Liver (tissue), 9 donors: ENCODE results near the gene GABRE. TPM values are rescaled to one million over a fixed set of nuclear protein-coding genes. Genes with fewer than 3 reads are reported as not detected.

ENCODE experiments used
- DNase-seq: peaks from one replicate; pipeline ENCODE4 v3.0.0-alpha.2; 2017; ENCODE audit warnings: low spot score
- H3K27ac ChIP-seq, 2 donors: one replicate each; pipeline ENCODE4 v1.7.0; 2013; ENCODE audit warnings: inconsistent platforms in 2 of 2, low read length in 2 of 2, control low read depth in 1 of 2, low read depth in 1 of 2, mild to moderate bottlenecking in 1 of 2
- H3K27me3 ChIP-seq, 4 donors: one replicate each; pipeline versions ENCODE4 v1.6.1 to v1.7.0; 2013; ENCODE audit warnings: low read length in 3 of 4, inconsistent platforms in 1 of 4, mild to moderate bottlenecking in 1 of 4, moderate library complexity in 1 of 4; ENCODE audit not compliant: control insufficient read depth in 4 of 4, insufficient read depth in 4 of 4
- H3K36me3 ChIP-seq, 4 donors: one replicate each; pipeline versions ENCODE4 v1.6.1 to v1.7.0; 2013; ENCODE audit warnings: low read length in 3 of 4, mild to moderate bottlenecking in 3 of 4, low read depth in 1 of 4, moderate library complexity in 1 of 4; ENCODE audit not compliant: control insufficient read depth in 4 of 4, insufficient read depth in 3 of 4
- H3K4me1 ChIP-seq, 4 donors: one replicate each; pipeline versions ENCODE4 v1.6.1 to v1.7.0; 2013; ENCODE audit warnings: low read length in 3 of 4, mild to moderate bottlenecking in 3 of 4, moderate library complexity in 1 of 4; ENCODE audit not compliant: control insufficient read depth in 4 of 4, insufficient read depth in 4 of 4
- H3K4me3 ChIP-seq, 3 donors: one replicate each; pipeline versions ENCODE4 v1.6.1 to v1.7.0; 2013; ENCODE audit warnings: low read length in 3 of 3, control low read depth in 1 of 3, low read depth in 1 of 3, mild to moderate bottlenecking in 1 of 3
- H3K9ac ChIP-seq, 2 donors: one replicate each; pipeline ENCODE4 v1.7.0; 2013; ENCODE audit warnings: low read length in 2 of 2, mild to moderate bottlenecking in 2 of 2, moderate library complexity in 2 of 2, control low read depth in 1 of 2, low read depth in 1 of 2
- H3K9me3 ChIP-seq, 4 donors: one replicate each; pipeline versions ENCODE4 v1.6.1 to v1.7.0; 2013; ENCODE audit warnings: low read length in 3 of 4; ENCODE audit not compliant: control insufficient read depth in 4 of 4
- FOXA1 ChIP-seq: IDR thresholded peaks from 2 replicates; pipeline ENCODE4 v1.6.1; 2016; ENCODE audit warnings: antibody characterized with exemption
- GABPA ChIP-seq, 2 donors: IDR thresholded peaks in 1 of 2; conservative IDR thresholded peaks in 1 of 2; 2 replicates each; pipeline ENCODE4 v1.6.1; 2016; ENCODE audit warnings: antibody characterized with exemption in 2 of 2, mild to moderate bottlenecking in 1 of 2, moderate library complexity in 1 of 2
- HNF4A ChIP-seq, 2 donors: conservative IDR thresholded peaks; 2 replicates each; pipeline ENCODE4 v1.6.1; 2016; ENCODE audit warnings: antibody characterized with exemption in 2 of 2, mild to moderate bottlenecking in 2 of 2
- HNF4G ChIP-seq: IDR thresholded peaks from 2 replicates; pipeline ENCODE4 v1.6.1; 2016; ENCODE audit warnings: antibody characterized with exemption
- JUND ChIP-seq, 2 donors: IDR thresholded peaks; 2 replicates each; pipeline ENCODE4 v1.6.1; 2016; ENCODE audit warnings: antibody characterized with exemption in 2 of 2
- NR2F2 ChIP-seq: IDR thresholded peaks from 2 replicates; pipeline ENCODE4 v1.6.1; 2016; ENCODE audit warnings: antibody characterized with exemption
- RXRA ChIP-seq, 2 donors: IDR thresholded peaks; 2 replicates each; pipeline ENCODE4 v1.6.1; 2017 to 2018; ENCODE audit warnings: antibody characterized with exemption in 2 of 2, mild to moderate bottlenecking in 1 of 2
- SP1 ChIP-seq: IDR thresholded peaks from 2 replicates; pipeline ENCODE4 v1.6.1; 2018; ENCODE audit warnings: antibody characterized with exemption, mild to moderate bottlenecking
- TAF1 ChIP-seq: conservative IDR thresholded peaks from 2 replicates; pipeline ENCODE4 v1.6.1; 2016; ENCODE audit warnings: antibody characterized with exemption, mild to moderate bottlenecking
- YY1 ChIP-seq: IDR thresholded peaks from 2 replicates; pipeline ENCODE4 v1.6.1; 2016; ENCODE audit warnings: antibody characterized with exemption, mild to moderate bottlenecking
- WGBS: extraction: QIAGEN DNeasy Blood & Tissue Kit; methylation state at CpG from one replicate; pipeline ENCODE4 v1.1.7; 2013; 5-methylcytosine and 5-hydroxymethylcytosine counted together
- polyA plus RNA-seq, 2 donors: library from polyadenylated mRNA; stranded (reverse) in 1 of 2; unstranded in 1 of 2; fragments of 200-250 nt in 1 of 2; fragments of >200 nt in 1 of 2; fragmentation: Nextera tagmentation in 1 of 2; extraction: Ambion mirVana in 1 of 2; gene quantifications; one replicate each; pipeline versions ENCODE4 v1.2.1 to v1.2.3, GENCODE V29; 2013 to 2015
- total RNA-seq, 2 donors: library from RNA; depleted of rRNA; stranded (reverse); fragments of >200 nt; gene quantifications; one replicate each; pipeline ENCODE4 v1.2.3, GENCODE V29; 2014
- TF ChIP-seq, protein P1 (sequence below): IDR thresholded peaks from 2 replicates; pipeline ENCODE4 v1.6.1; 2016; ENCODE audit warnings: antibody characterized with exemption
- TF ChIP-seq, protein P2 (sequence below): IDR thresholded peaks from 2 replicates; pipeline ENCODE4 v1.6.1; 2016; ENCODE audit warnings: antibody characterized with exemption
- TF ChIP-seq, protein P3 (sequence below): IDR thresholded peaks from 2 replicates; pipeline ENCODE4 v1.6.1; 2016; ENCODE audit warnings: antibody characterized with exemption
- TF ChIP-seq, protein P4 (sequence below): fragments of 150-350 bp; IDR thresholded peaks from 2 replicates; pipeline ENCODE4 v1.5.1; 2017; ENCODE audit warnings: improper control_type of control experiment, low read depth, low read length; ENCODE audit not compliant: missing input control
- TF ChIP-seq, protein P5 (sequence below): IDR thresholded peaks from 2 replicates; pipeline ENCODE4 v1.6.1; 2016; ENCODE audit warnings: antibody characterized with exemption, mild to moderate bottlenecking
- donor health status: healthy.
- donor health status: healthy.
- donor health status: healthy.
- donor health status: healthy.
- donor health status: healthy.

Gene GABRE
- total and polyA plus RNA-seq, 4 donors = 0.49 to 4.9 (median 0.64) TPM

DNA sequence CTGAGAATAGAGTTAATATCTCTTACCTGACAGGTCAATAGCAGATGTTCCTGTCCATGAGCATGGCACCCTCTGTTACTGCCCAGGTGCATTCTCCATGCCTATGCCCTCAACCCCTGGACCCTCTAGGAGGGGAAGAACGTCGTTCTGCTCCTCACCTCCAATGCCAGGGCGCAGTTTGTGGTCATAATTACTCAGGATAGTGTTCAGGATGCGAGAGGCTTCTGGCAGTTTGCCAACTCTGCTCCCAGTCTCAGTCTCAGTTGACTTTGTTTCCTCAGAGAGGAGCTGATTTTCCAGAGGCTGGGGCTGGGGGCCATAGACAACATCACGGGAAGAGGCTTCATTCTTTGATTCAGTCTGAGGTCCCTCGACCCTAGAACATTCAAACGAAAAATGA is 4.4 kb downstream of the GABRE start:
- peaks cover 0 to 4% (median 0%) of the 10 kb centered on the region in 4 donors for H3K27me3 ChIP-seq
- 70% methylated on average over 7 of the region's 7 CpGs for WGBS

DNA sequence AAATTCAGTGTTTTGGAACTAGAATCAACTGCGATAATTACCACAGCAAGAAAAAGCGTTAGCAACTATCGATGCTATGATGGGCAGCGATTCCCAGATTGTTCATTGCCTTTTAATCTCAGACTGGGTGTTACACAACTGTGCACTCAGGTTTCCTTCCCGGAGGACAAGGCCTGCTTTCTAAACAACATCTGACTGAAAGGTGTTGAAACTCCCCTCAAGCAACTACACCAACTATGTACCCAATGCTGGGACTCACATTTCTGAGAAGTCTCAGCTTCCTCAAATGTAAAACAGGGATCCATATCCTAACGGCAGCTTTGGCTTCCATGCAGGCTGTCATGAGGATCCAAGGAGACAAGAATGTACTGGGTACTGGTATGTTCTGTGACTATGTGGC is 8.2 kb downstream of the GABRE start:
- H3K4me3 ChIP-seq = no peak overlapping the region
- no peak overlapping the region for H3K27ac ChIP-seq
- H3K4me1 ChIP-seq = no peaks in the 10 kb centered on the region
- H3K36me3 ChIP-seq = no peaks in the 10 kb centered on the region
- DNase-seq = no peak
- no peaks in the 10 kb centered on the region for H3K9me3 ChIP-seq
- WGBS = 88% methylated on average over 6 of the region's 6 CpGs
- H3K27me3 ChIP-seq = no peaks in the 10 kb centered on the region
- H3K9ac ChIP-seq = no peak overlapping the region
- no peak for TF ChIP-seq NR2F2
- TF ChIP-seq, protein P1, sequence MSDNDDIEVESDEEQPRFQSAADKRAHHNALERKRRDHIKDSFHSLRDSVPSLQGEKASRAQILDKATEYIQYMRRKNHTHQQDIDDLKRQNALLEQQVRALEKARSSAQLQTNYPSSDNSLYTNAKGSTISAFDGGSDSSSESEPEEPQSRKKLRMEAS = no peak
- TF ChIP-seq, protein P2, sequence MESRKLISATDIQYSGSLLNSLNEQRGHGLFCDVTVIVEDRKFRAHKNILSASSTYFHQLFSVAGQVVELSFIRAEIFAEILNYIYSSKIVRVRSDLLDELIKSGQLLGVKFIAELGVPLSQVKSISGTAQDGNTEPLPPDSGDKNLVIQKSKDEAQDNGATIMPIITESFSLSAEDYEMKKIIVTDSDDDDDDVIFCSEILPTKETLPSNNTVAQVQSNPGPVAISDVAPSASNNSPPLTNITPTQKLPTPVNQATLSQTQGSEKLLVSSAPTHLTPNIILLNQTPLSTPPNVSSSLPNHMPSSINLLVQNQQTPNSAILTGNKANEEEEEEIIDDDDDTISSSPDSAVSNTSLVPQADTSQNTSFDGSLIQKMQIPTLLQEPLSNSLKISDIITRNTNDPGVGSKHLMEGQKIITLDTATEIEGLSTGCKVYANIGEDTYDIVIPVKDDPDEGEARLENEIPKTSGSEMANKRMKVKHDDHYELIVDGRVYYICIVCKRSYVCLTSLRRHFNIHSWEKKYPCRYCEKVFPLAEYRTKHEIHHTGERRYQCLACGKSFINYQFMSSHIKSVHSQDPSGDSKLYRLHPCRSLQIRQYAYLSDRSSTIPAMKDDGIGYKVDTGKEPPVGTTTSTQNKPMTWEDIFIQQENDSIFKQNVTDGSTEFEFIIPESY = no peak
- no peak for TF ChIP-seq SP1
- no peak for TF ChIP-seq GABPA (IDR thresholded peaks at IDR 0.05 in 1 of 2, conservative IDR thresholded peaks at IDR 0.05 in 1 of 2)
- TF ChIP-seq FOXA1 = no peak
- TF ChIP-seq TAF1 = no peak
- TF ChIP-seq HNF4G = no peak

More for the DNA sequence above, 4.4 kb downstream of the GABRE start:
- no peaks in the 10 kb centered on the region for H3K4me1 ChIP-seq
- no peaks in the 10 kb centered on the region for H3K9me3 ChIP-seq
- no peak overlapping the region for H3K9ac ChIP-seq
- H3K4me3 ChIP-seq = no peak overlapping the region
- no peak for DNase-seq
- no peak overlapping the region for H3K27ac ChIP-seq
- no peaks in the 10 kb centered on the region for H3K36me3 ChIP-seq
- TF ChIP-seq TAF1 = no peak
- TF ChIP-seq, protein P3, sequence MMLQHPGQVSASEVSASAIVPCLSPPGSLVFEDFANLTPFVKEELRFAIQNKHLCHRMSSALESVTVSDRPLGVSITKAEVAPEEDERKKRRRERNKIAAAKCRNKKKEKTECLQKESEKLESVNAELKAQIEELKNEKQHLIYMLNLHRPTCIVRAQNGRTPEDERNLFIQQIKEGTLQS = no peak
- TF ChIP-seq, protein P4, sequence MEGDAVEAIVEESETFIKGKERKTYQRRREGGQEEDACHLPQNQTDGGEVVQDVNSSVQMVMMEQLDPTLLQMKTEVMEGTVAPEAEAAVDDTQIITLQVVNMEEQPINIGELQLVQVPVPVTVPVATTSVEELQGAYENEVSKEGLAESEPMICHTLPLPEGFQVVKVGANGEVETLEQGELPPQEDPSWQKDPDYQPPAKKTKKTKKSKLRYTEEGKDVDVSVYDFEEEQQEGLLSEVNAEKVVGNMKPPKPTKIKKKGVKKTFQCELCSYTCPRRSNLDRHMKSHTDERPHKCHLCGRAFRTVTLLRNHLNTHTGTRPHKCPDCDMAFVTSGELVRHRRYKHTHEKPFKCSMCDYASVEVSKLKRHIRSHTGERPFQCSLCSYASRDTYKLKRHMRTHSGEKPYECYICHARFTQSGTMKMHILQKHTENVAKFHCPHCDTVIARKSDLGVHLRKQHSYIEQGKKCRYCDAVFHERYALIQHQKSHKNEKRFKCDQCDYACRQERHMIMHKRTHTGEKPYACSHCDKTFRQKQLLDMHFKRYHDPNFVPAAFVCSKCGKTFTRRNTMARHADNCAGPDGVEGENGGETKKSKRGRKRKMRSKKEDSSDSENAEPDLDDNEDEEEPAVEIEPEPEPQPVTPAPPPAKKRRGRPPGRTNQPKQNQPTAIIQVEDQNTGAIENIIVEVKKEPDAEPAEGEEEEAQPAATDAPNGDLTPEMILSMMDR = no peak
- no peak for TF ChIP-seq FOXA1
- TF ChIP-seq NR2F2 = no peak
- no peak for TF ChIP-seq JUND (IDR thresholded peaks at IDR 0.05)
- no peak for TF ChIP-seq HNF4A (conservative IDR thresholded peaks at IDR 0.05)
- TF ChIP-seq, protein P2 = no peak
- TF ChIP-seq YY1 = no peak
- TF ChIP-seq, protein P1 = no peak
- TF ChIP-seq, protein P5, sequence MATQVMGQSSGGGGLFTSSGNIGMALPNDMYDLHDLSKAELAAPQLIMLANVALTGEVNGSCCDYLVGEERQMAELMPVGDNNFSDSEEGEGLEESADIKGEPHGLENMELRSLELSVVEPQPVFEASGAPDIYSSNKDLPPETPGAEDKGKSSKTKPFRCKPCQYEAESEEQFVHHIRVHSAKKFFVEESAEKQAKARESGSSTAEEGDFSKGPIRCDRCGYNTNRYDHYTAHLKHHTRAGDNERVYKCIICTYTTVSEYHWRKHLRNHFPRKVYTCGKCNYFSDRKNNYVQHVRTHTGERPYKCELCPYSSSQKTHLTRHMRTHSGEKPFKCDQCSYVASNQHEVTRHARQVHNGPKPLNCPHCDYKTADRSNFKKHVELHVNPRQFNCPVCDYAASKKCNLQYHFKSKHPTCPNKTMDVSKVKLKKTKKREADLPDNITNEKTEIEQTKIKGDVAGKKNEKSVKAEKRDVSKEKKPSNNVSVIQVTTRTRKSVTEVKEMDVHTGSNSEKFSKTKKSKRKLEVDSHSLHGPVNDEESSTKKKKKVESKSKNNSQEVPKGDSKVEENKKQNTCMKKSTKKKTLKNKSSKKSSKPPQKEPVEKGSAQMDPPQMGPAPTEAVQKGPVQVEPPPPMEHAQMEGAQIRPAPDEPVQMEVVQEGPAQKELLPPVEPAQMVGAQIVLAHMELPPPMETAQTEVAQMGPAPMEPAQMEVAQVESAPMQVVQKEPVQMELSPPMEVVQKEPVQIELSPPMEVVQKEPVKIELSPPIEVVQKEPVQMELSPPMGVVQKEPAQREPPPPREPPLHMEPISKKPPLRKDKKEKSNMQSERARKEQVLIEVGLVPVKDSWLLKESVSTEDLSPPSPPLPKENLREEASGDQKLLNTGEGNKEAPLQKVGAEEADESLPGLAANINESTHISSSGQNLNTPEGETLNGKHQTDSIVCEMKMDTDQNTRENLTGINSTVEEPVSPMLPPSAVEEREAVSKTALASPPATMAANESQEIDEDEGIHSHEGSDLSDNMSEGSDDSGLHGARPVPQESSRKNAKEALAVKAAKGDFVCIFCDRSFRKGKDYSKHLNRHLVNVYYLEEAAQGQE = no peak
- no peak for TF ChIP-seq RXRA (IDR thresholded peaks at IDR 0.05)
